WTC11 (cell line): Measurements from ENCODE around the gene ARGFX. TPM values are rescaled to one million over a fixed set of nuclear protein-coding genes. Genes with fewer than 3 reads are reported as not detected.

Experiments
- AFF4 ChIP-seq: sonication (generic); formaldehyde crosslinking; IDR thresholded peaks from 2 replicates; pipeline ENCODE4 v1.8.1; 2023; ENCODE audit warnings: mild to moderate bottlenecking, missing genetic modification reagents, borderline replicate concordance
- ARID4B ChIP-seq: sonication (generic); formaldehyde crosslinking; IDR thresholded peaks from 2 replicates; pipeline ENCODE4 v1.8.0; 2023; ENCODE audit warnings: missing genetic modification reagents, mild to moderate bottlenecking, borderline replicate concordance
- CBFB ChIP-seq: sonication (generic); formaldehyde crosslinking; IDR thresholded peaks from 2 replicates; pipeline ENCODE4 v1.8.1; 2022; ENCODE audit warnings: mild to moderate bottlenecking, low read depth, missing genetic modification reagents
- CDX4 ChIP-seq: fragments of 250-450 bp; sonication (Bioruptor Pico); IDR thresholded peaks from 2 replicates; pipeline ENCODE4 v1.9.0; 2021; ENCODE audit warnings: moderate library complexity, mild to moderate bottlenecking, inconsistent platforms, borderline replicate concordance
- CREM ChIP-seq: sonication (generic); formaldehyde crosslinking; IDR thresholded peaks from 2 replicates; pipeline ENCODE4 v1.8.1; 2022; ENCODE audit warnings: mild to moderate bottlenecking, missing genetic modification reagents, moderate library complexity
- CTCF ChIP-seq: fragments of 200-600 bp; IDR thresholded peaks from 2 replicates; pipeline ENCODE4 v1.8.0; 2022; ENCODE audit warnings: antibody characterized with exemption
- ELF4 ChIP-seq: sonication (generic); formaldehyde crosslinking; IDR thresholded peaks from 2 replicates; pipeline ENCODE4 v1.8.1; 2022; ENCODE audit warnings: low read depth, mild to moderate bottlenecking, moderate library complexity, missing genetic modification reagents
- ESRRA ChIP-seq: sonication (generic); formaldehyde crosslinking; IDR thresholded peaks from 2 replicates; pipeline ENCODE4 v1.8.1; 2022; ENCODE audit warnings: mild to moderate bottlenecking, missing genetic modification reagents, borderline replicate concordance
- HMGA2 ChIP-seq: fragments of 250-450 bp; sonication (Bioruptor Pico); IDR thresholded peaks from 2 replicates; pipeline ENCODE4 v1.4.0; 2021; ENCODE audit warnings: mild to moderate bottlenecking, moderate library complexity
- IRF1 ChIP-seq: sonication (generic); formaldehyde crosslinking; IDR thresholded peaks from 2 replicates; pipeline ENCODE4 v1.8.0; 2023; ENCODE audit warnings: missing genetic modification reagents
- JAZF1 ChIP-seq: fragments of 250-450 bp; sonication (Bioruptor Pico); IDR thresholded peaks from 2 replicates; pipeline ENCODE4 v1.9.0; 2021; ENCODE audit warnings: moderate library complexity, mild to moderate bottlenecking, inconsistent platforms
- MAX ChIP-seq: sonication (generic); formaldehyde crosslinking; IDR thresholded peaks from 2 replicates; pipeline ENCODE4 v1.8.0; 2022; ENCODE audit warnings: mild to moderate bottlenecking, missing genetic modification reagents
- MYBL2 ChIP-seq: sonication (generic); formaldehyde crosslinking; IDR thresholded peaks from 2 replicates; pipeline ENCODE4 v1.8.1; 2023; ENCODE audit warnings: mild to moderate bottlenecking, moderate library complexity, missing genetic modification reagents
- NFATC4 ChIP-seq: fragments of 250-450 bp; sonication (Bioruptor Pico); IDR thresholded peaks from 2 replicates; pipeline ENCODE4 v1.9.0; 2021; ENCODE audit warnings: mild to moderate bottlenecking
- NR2C2 ChIP-seq: sonication (generic); formaldehyde crosslinking; IDR thresholded peaks from 2 replicates; pipeline ENCODE4 v1.8.0; 2022; ENCODE audit warnings: mild to moderate bottlenecking, missing genetic modification reagents
- RORB ChIP-seq: fragments of 250-450 bp; sonication (Bioruptor Pico); IDR thresholded peaks from 2 replicates; pipeline ENCODE4 v1.9.0; 2021; ENCODE audit warnings: mild to moderate bottlenecking
- TEAD1 ChIP-seq: sonication (generic); formaldehyde crosslinking; IDR thresholded peaks from 2 replicates; pipeline ENCODE4 v1.8.0; 2022; ENCODE audit warnings: mild to moderate bottlenecking, missing genetic modification reagents
- TP53 ChIP-seq: sonication (generic); formaldehyde crosslinking; IDR thresholded peaks from 2 replicates; pipeline ENCODE4 v1.8.1; 2023; ENCODE audit warnings: mild to moderate bottlenecking, missing genetic modification reagents
- ZNF138 ChIP-seq: sonication (generic); formaldehyde crosslinking; conservative IDR thresholded peaks from 2 replicates; pipeline ENCODE4 v1.8.1; 2022; ENCODE audit warnings: mild to moderate bottlenecking, moderate library complexity, missing genetic modification reagents
- ZNF232 ChIP-seq: sonication (generic); formaldehyde crosslinking; IDR thresholded peaks from 2 replicates; pipeline ENCODE4 v1.8.0; 2022; ENCODE audit warnings: mild to moderate bottlenecking, missing genetic modification reagents
- ZNF512 ChIP-seq: sonication (generic); formaldehyde crosslinking; IDR thresholded peaks from 2 replicates; pipeline ENCODE4 v1.8.1; 2022; ENCODE audit warnings: missing genetic modification reagents, borderline replicate concordance
- ZNF671 ChIP-seq: fragments of 250-450 bp; sonication (Bioruptor Pico); IDR thresholded peaks from 2 replicates; pipeline ENCODE4 v1.8.0; 2021; ENCODE audit warnings: mild to moderate bottlenecking
- total RNA-seq: library from RNA; stranded (reverse); gene quantifications from 3 replicates; pipeline ENCODE4 v1.2.3, GENCODE V29; 2021

ARGFX gene
- total RNA-seq, 1 experiment from 2014 or later: not detected

- no peak for TF ChIP-seq ELF4 (CRISPR knock-in tag)
- TF ChIP-seq IRF1 (CRISPR knock-in tag): no peak
- no peak for TF ChIP-seq MYBL2 (CRISPR knock-in tag)
- no peak for TF ChIP-seq ZNF671 (CRISPR knock-in tag)
- no peak for TF ChIP-seq NFATC4
- peak; percentile 90; the same call in 1 of the 2 replicates for TF ChIP-seq TEAD1
- TF ChIP-seq MAX (CRISPR knock-in tag): peak; percentile 63; the same call in 1 of the 2 replicates
- TF ChIP-seq CTCF: no peak
- TF ChIP-seq ZNF232: peak; percentile 52; the same call in 1 of the 2 replicates
- no peak for TF ChIP-seq JAZF1 (CRISPR knock-in tag)
- no peak for TF ChIP-seq RORB
- TF ChIP-seq CBFB (CRISPR knock-in tag): no peak
- TF ChIP-seq ZNF138 (CRISPR knock-in tag): no peak
- TF ChIP-seq ZNF512 (CRISPR knock-in tag): no peak
- TF ChIP-seq ESRRA: no peak
- no peak for TF ChIP-seq ARID4B
- no peak for TF ChIP-seq TP53 (CRISPR knock-in tag)
- TF ChIP-seq AFF4 (CRISPR knock-in tag): 0 out of 2 replicates have a peak, but pooled peaks have one; percentile 68
- TF ChIP-seq NR2C2 (CRISPR knock-in tag): 0 out of 2 replicates have a peak, but pooled peaks have one; percentile 22
- no peak for TF ChIP-seq CDX4 (CRISPR knock-in tag)
- TF ChIP-seq HMGA2 (CRISPR knock-in tag): no peak
- peak; percentile 65; the same call in 1 of the 2 replicates for TF ChIP-seq CREM (CRISPR knock-in tag)
Measured at GRCh38 chr3:121592856-121593702, 25.3 kb downstream of the ARGFX start, which contains the start of gene FBXO40 (continued).
